ENCODE measurements around the gene ELMO1.

GRCh38 chr7:37194943-37195342 is 253.7 kb downstream of the ELMO1 start:
- TF ChIP-seq CTCF (IDR thresholded peaks at IDR 0.05; ENCODE audit: low read depth, low read length, poor library complexity, severe bottlenecking) (no peak), EZH2phosphoT487 (IDR thresholded peaks at IDR 0.05; ENCODE audit: borderline replicate concordance, low read length) (no peak)
